22Rv1 (cell line): ENCODE results near the gene CFD.

ENCODE experiments used
- H3K27ac ChIP-seq: fragments of 450-650 bp; 2 replicates; pipeline ENCODE4 v1.5.1; 2017
- ZFX ChIP-seq: fragments of 450-650 bp; IDR thresholded peaks from 2 replicates; pipeline ENCODE4 v1.6.1; 2017; ENCODE audit warnings: antibody characterized with exemption, borderline replicate concordance
- TF ChIP-seq, protein P1 (sequence below): fragments of 450-650 bp; IDR thresholded peaks from 2 replicates; pipeline ENCODE4 v1.5.1; 2017; ENCODE audit warnings: mild to moderate bottlenecking

CFD gene

DNA sequence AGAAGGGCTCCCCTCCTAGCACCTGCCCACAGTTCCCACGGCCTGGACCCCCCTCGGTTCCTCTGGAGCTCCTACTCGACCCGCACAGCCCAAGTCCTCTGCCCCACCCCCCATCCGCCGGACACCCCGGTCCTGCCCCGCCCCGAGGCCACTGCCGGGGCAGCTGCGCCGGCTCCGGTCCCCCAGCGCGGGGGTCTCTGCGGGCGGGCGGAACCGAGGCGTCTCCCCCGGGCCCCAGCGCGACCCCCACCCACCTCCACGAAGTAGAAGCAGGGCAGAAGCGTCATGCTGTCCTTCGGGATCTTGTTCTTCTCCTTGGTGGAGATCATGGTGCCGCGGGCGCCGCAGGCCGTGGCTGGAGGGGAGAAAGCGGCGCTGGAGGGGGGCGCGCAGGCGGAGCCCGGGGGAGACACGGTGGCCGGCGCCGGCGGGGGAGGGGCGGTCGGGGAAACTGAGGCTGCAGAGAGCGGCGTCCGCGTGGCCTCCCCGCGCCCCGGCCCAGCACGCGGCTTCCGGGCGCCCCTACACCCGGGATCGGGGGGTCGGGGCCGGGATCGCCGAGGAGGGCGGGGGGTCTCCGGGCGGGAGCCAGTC is 38.1 kb upstream of the CFD start:
- no peak for TF ChIP-seq ZFX
- TF ChIP-seq, protein P1, sequence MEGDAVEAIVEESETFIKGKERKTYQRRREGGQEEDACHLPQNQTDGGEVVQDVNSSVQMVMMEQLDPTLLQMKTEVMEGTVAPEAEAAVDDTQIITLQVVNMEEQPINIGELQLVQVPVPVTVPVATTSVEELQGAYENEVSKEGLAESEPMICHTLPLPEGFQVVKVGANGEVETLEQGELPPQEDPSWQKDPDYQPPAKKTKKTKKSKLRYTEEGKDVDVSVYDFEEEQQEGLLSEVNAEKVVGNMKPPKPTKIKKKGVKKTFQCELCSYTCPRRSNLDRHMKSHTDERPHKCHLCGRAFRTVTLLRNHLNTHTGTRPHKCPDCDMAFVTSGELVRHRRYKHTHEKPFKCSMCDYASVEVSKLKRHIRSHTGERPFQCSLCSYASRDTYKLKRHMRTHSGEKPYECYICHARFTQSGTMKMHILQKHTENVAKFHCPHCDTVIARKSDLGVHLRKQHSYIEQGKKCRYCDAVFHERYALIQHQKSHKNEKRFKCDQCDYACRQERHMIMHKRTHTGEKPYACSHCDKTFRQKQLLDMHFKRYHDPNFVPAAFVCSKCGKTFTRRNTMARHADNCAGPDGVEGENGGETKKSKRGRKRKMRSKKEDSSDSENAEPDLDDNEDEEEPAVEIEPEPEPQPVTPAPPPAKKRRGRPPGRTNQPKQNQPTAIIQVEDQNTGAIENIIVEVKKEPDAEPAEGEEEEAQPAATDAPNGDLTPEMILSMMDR: no peak
- no peak overlapping the region for H3K27ac ChIP-seq

DNA sequence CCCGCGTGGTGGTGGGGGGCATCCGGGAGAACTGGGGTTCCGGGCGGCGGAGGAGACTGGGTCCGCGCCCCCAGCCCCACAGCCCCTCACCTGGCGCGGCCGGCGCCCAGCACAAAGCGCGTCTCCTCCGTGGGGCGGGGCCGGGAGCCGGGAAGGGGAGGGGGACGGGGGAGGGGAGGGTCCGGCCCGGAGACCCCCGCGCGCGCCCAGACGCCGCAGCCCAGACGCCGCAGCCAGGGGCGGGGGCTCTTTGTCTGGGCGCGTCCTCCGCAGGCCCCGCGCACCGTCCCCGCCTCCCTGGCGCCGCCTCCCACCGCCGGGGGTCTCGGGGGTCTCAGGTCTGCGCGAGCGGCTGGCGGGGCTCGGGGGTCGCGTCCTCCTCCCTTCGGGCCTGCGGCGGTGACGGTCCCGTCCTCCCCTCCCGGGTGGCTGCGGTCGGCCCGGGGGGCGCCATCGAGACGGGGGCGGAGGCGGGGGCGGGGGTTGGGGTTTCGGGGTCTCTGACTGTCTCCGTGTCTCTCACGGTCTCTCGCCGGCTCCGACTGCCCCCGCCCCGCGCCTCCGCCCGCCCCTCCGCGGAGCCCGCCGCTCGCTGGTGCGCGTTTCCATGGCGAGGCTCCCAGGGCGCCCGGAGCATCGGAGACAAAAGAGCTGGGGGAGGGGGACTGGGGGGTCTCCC is 37.5 kb upstream of the CFD start, which contains the start of gene PLPPR3:
PLPPR3 (minus strand) TSS at position 131 of the 679 bp plus-strand sequence. CDS start 396 bp downstream, outside the sequence.
- no peak within 1 kb of the TSS for H3K27ac ChIP-seq
- TF ChIP-seq, protein P1: no peak
- no peak for TF ChIP-seq ZFX

DNA sequence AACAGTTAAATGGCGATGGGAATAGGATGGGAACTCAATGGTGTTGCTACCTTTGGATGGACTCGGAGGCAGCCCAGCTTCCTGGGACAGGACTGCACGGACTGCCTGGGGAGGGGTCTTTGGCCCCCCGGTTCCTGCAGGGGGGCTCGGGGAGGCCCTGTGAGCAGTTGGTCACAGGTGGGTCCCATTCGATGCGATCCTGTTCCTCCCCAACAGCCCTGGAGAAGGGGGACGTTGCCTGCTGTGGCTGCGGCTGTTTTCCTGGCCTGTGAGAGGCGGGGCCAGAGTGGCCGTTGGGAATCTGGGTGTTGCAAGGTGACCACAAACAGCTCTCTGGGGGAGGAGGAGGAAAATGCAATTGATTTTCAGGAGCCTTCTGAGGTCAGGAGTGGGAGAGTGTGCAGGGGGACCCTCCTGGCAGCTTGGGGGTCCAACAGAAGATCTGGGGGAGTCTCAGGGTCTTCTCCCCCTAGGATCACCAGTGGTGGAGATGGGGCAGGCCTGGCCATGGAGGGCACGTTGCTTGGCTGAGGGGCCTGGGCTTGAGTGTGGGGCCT is 35.8 kb upstream of the CFD start:
- H3K27ac ChIP-seq: no peak overlapping the region
- TF ChIP-seq, protein P1: no peak
- no peak for TF ChIP-seq ZFX

DNA sequence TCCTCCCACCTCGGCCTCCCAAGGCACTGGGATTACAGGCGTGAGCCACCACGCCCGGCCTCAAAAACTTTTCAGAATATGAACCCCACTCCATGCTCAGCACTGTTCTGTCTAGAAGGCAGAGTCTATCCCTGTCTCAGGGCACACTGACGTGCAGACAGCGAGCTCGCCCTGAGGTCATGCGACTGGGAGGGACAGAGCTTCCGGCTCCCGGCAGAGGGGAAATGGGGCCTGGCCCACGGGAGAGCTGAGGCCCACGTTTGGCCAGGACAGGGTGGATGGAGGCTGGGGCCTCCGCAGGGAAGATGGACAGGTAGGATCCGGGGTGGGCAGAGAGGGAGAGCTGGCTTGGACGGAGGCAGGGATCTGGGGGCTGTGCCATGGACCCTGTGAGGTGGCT is 34.6 kb upstream of the CFD start:
- TF ChIP-seq ZFX: no peak
- TF ChIP-seq, protein P1: no peak
- no peak overlapping the region for H3K27ac ChIP-seq

DNA sequence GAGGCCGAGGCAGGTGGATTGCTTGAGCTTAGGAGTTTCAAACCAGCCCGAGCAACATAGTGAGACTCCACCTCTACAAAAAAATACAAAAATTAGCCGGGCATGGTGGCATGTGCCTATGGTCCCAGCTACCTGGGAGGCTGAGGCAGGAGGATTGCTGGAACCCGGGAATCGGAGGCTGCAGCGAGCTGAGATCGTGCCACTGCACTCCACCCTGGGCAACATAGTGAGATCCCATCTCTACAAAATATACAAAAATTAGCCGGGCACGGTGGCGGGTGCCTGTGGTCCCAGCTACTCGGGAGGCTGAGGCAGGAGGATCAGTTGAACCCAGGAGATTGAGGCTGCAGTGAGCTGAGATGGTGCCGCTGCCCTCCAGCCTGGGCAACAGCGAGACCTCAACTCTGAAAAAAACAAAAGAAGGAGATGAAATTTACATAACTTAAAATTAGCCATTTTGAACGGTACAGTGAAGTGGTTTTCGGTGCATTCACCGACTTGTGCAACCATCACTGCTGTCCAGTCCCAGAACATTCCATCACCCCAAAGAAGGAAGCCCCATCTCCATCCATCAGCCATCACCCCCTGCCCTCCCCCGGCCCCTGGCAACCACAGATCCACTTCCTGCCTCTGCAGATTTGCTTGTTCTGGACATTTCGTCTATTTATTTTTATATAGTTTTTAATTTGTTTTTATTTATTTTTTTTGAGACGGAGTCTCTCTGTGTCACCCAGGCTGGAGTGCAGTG is 33.4 kb upstream of the CFD start:
- no peak for TF ChIP-seq ZFX
- TF ChIP-seq, protein P1: no peak
- no peak overlapping the region for H3K27ac ChIP-seq

DNA sequence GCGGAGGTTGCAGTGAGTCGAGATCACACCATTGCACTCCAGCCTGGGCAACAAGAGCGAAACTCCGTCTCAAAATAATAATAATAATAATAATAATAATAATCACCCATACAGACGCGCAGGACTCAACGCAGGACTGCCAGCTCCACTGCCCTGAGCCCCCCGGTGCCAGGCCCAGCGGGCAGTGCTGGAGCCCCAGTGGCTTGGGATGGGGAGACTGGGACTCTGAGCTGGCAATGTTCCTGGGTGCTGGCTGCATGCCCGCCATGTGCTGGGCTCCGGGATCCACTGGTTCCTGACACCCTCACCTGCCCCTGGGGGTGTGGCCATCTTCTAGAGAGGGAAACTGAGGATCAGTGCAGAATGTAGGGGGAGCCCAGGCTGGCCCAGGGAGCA is 32.2 kb upstream of the CFD start:
- no peak overlapping the region for H3K27ac ChIP-seq
- TF ChIP-seq ZFX: no peak
- TF ChIP-seq, protein P1: no peak
